HepG2 (cell line): ENCODE results near the gene ALDH3A1. TPM values are rescaled to one million over a fixed set of nuclear protein-coding genes. Genes with fewer than 3 reads are reported as not detected.
A peak's percentile ranks its signal among the peaks of the same experiment; 100 is the strongest.

Source experiments
- CCDC6 ChIP-seq: sonication (generic); formaldehyde crosslinking; IDR thresholded peaks from 2 replicates; pipeline ENCODE4 v1.8.1; 2022; ENCODE audit warnings: mild to moderate bottlenecking, missing genetic modification reagents, moderate library complexity
- CREM ChIP-seq, 2 experiments: sonication (generic) in 1 of 2; formaldehyde crosslinking in 1 of 2; IDR thresholded peaks; 2 replicates each; pipeline versions ENCODE4 v1.4.0 to v1.6.1; 2016 to 2020; ENCODE audit warnings: antibody characterized with exemption in 1 of 2, mild to moderate bottlenecking in 1 of 2, missing genetic modification reagents in 1 of 2
- CTCF ChIP-seq: sonication (generic); formaldehyde crosslinking; IDR thresholded peaks from 2 replicates; pipeline ENCODE4 v1.5.0; 2020; ENCODE audit warnings: mild to moderate bottlenecking, missing genetic modification reagents, moderate library complexity
- GFI1 ChIP-seq: sonication (generic); formaldehyde crosslinking; IDR thresholded peaks from 2 replicates; pipeline ENCODE4 v1.5.0; 2020; ENCODE audit warnings: missing genetic modification reagents, mild to moderate bottlenecking, borderline replicate concordance
- KLF12 ChIP-seq: sonication (generic); formaldehyde crosslinking; IDR thresholded peaks from 2 replicates; pipeline ENCODE4 v1.4.0; 2020; ENCODE audit warnings: missing genetic modification reagents, borderline replicate concordance
- MAX ChIP-seq: IDR thresholded peaks from 2 replicates; pipeline ENCODE4 v1.6.1; 2012; ENCODE audit warnings: inconsistent platforms
- RFXAP ChIP-seq: sonication (generic); formaldehyde crosslinking; IDR thresholded peaks from 2 replicates; pipeline ENCODE4 v1.4.0; 2020; ENCODE audit warnings: missing genetic modification reagents, borderline replicate concordance
- ZNF17 ChIP-seq: sonication (generic); formaldehyde crosslinking; IDR thresholded peaks from 2 replicates; pipeline ENCODE4 v1.5.0; 2020; ENCODE audit warnings: mild to moderate bottlenecking, missing genetic modification reagents
- ZNF646 ChIP-seq: sonication (generic); formaldehyde crosslinking; IDR thresholded peaks from 2 replicates; pipeline ENCODE4 v1.9.0; 2021; ENCODE audit warnings: mild to moderate bottlenecking, missing genetic modification reagents
- ZNF670 ChIP-seq: sonication (generic); formaldehyde crosslinking; IDR thresholded peaks from 2 replicates; pipeline ENCODE4 v1.8.0; 2022; ENCODE audit warnings: mild to moderate bottlenecking, missing genetic modification reagents, borderline replicate concordance
- polyA plus RNA-seq, 8 experiments: library from polyadenylated mRNA; depleted of rRNA in 3 of 8; stranded (reverse) in 7 of 8; unstranded in 1 of 8; fragments of >200 nt; fragmentation: Illumina TruSeq in 4 of 8; extraction: Trizol in 4 of 8; gene quantifications; 2 replicates each; pipeline versions ENCODE4 v1.2.1 to v1.2.3, GENCODE V29; 2011 to 2016; ENCODE audit warnings: low read depth in 4 of 8, missing spikeins in 1 of 8, mixed read lengths in 1 of 8; ENCODE audit not compliant: insufficient read depth in 1 of 8
- total RNA-seq, 5 experiments: library from RNA; depleted of rRNA; stranded (reverse); fragments of >200 nt; fragmentation: Illumina TruSeq; extraction: Trizol; gene quantifications; 2 replicates each; pipeline ENCODE4 v1.2.3, GENCODE V29; 2016; ENCODE audit warnings: low read depth in 1 of 5

Gene ALDH3A1
- total and polyA plus RNA-seq, 2 of the 13 experiments (the other 11 are each of a cell fraction or from before 2014, with no cell fraction given): 0.07 to 0.62 TPM

- TF ChIP-seq ZNF646 (CRISPR knock-in tag) (no peak), MAX (peak; percentile 14; the same call in 1 of the 2 replicates), CTCF (peak; percentile 99), GFI1 (peak; percentile 49; the same call in 1 of the 2 replicates), RFXAP (no peak), CREM (IDR thresholded peaks at IDR 0.05) (no peak), CREM (CRISPR knock-in tag; IDR thresholded peaks at IDR 0.05) (no peak), ZNF670 (no peak), CCDC6 (CRISPR knock-in tag) (0 out of 2 replicates have a peak, but pooled peaks have one; percentile 39), KLF12 (CRISPR knock-in tag) (no peak), ZNF17 (CRISPR knock-in tag) (0 out of 2 replicates have a peak, but pooled peaks have one; percentile 48)
Measured at GRCh38 chr17:19766421-19767270, 18.5 kb upstream of the ALDH3A1 start (continued).
